Parathyroid adenoma (tissue), 2 donors: ENCODE data around the gene FKBP5.

Source experiments
- H2AFZ ChIP-seq: fragments of 300-600 bp; sonication (generic); one replicate; pipeline ENCODE4 v1.7.0; 2017; ENCODE audit warnings: antibody characterized with exemption, mild to moderate bottlenecking
- H3K27ac ChIP-seq: fragments of 300-600 bp; sonication (generic); one replicate; pipeline ENCODE4 v1.7.0; 2017
- H3K27me3 ChIP-seq: fragments of 300-600 bp; sonication (generic); one replicate; pipeline ENCODE4 v1.7.0; 2017; ENCODE audit warnings: low read length; ENCODE audit not compliant: control insufficient read depth, insufficient read depth
- H3K36me3 ChIP-seq: fragments of 300-600 bp; sonication (generic); one replicate; pipeline ENCODE4 v1.7.0; 2017; ENCODE audit warnings: low read length; ENCODE audit not compliant: control insufficient read depth, insufficient read depth
- H3K4me1 ChIP-seq: fragments of 300-600 bp; sonication (generic); one replicate; pipeline ENCODE4 v1.7.0; 2017; ENCODE audit warnings: control low read depth
- H3K4me2 ChIP-seq: fragments of 300-600 bp; sonication (generic); one replicate; pipeline ENCODE4 v1.7.0; 2017; ENCODE audit warnings: low read length
- H3K4me3 ChIP-seq: fragments of 300-600 bp; sonication (generic); one replicate; pipeline ENCODE4 v1.7.0; 2017; ENCODE audit warnings: low read depth, low read length
- H3K79me2 ChIP-seq: fragments of 300-600 bp; sonication (generic); one replicate; pipeline ENCODE4 v1.7.0; 2017; ENCODE audit warnings: control low read depth
- H3K9ac ChIP-seq: fragments of 300-600 bp; sonication (generic); one replicate; pipeline ENCODE4 v1.7.0; 2017; ENCODE audit warnings: mild to moderate bottlenecking
- H3K9me3 ChIP-seq: fragments of 300-600 bp; sonication (generic); one replicate; pipeline ENCODE4 v1.7.0; 2017; ENCODE audit warnings: low read length; ENCODE audit not compliant: control insufficient read depth
- TF ChIP-seq, protein P1 (sequence below): fragments of 300-600 bp; sonication (generic); IDR thresholded peaks from one replicate; pipeline ENCODE4 v1.7.0; 2017; ENCODE audit warnings: antibody characterized with exemption, mild to moderate bottlenecking
- donor health status: primary hyperparathyroidism.

Gene FKBP5

DNA sequence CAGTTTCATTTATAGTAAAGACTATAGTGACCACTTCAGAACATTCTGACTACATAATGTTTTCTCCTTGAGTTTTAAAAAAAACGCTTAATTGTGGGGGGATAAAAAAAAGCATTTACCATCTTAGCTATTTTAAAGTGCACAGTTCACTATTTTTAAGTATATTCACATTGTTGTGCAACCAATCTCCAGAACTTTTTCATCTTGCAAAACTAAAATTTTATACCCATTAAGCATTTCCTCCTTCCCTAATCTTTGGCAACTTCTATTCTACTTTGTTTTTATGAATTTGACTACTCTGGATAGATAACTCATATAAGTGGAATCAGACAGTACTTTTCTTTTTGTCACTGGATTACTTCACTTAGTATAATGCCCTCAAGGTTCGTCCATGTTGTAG is 62.3 kb downstream of the FKBP5 start:
- TF ChIP-seq, protein P1, sequence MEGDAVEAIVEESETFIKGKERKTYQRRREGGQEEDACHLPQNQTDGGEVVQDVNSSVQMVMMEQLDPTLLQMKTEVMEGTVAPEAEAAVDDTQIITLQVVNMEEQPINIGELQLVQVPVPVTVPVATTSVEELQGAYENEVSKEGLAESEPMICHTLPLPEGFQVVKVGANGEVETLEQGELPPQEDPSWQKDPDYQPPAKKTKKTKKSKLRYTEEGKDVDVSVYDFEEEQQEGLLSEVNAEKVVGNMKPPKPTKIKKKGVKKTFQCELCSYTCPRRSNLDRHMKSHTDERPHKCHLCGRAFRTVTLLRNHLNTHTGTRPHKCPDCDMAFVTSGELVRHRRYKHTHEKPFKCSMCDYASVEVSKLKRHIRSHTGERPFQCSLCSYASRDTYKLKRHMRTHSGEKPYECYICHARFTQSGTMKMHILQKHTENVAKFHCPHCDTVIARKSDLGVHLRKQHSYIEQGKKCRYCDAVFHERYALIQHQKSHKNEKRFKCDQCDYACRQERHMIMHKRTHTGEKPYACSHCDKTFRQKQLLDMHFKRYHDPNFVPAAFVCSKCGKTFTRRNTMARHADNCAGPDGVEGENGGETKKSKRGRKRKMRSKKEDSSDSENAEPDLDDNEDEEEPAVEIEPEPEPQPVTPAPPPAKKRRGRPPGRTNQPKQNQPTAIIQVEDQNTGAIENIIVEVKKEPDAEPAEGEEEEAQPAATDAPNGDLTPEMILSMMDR: no peak
- H3K4me1 ChIP-seq: no peaks in the 10 kb centered on the region
- H3K9ac ChIP-seq: no peak overlapping the region
- H3K9me3 ChIP-seq: no peaks in the 10 kb centered on the region
- H3K4me2 ChIP-seq: no peak overlapping the region
- H3K27ac ChIP-seq: no peak overlapping the region
- H2AFZ ChIP-seq: no peak overlapping the region
- no peaks in the 10 kb centered on the region for H3K27me3 ChIP-seq
- H3K4me3 ChIP-seq: no peak overlapping the region
- H3K36me3 ChIP-seq: no peaks in the 10 kb centered on the region
- H3K79me2 ChIP-seq: peaks cover 11% of the 10 kb centered on the region

DNA sequence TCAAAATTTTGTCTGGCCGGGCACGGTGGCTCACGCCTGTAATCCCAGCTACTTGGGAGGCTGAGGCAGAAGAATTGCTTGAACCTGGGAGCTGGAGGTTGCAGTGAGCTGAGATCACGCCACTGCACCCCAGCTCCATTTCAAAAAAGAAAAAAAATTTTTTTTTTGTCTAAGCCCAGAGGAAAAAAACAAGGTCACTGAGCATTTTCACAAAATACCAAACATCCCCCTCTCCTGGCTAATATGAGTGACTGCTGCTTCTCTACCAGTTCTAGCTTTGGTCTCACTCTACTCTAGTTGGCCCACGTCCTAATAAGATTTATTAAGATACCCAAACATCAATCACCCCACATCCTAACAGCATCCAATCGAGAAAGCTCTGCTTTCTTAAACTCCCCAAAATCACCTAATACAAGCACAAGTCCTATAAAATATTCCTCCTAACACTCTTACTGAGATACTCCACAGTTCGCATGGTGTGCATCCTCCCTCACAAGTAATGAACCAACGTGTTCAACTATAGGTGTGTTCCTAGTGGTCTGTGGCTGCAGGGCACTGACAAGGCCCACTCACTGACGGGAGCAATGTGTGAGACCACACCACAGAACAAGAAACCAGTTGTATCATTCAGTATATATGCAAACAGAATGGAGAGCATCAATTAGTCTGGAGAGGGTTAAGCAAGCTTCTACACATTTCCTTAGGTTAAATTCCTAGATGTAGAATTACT is 64.2 kb downstream of the FKBP5 start:
- peaks cover 10% of the 10 kb centered on the region for H3K79me2 ChIP-seq
- no peaks in the 10 kb centered on the region for H3K27me3 ChIP-seq
- H3K4me3 ChIP-seq: no peak overlapping the region
- H3K9me3 ChIP-seq: no peaks in the 10 kb centered on the region
- TF ChIP-seq, protein P1: peak; percentile 8
- H3K4me2 ChIP-seq: no peak overlapping the region
- no peak overlapping the region for H3K27ac ChIP-seq
- H2AFZ ChIP-seq: no peak overlapping the region
- H3K4me1 ChIP-seq: no peaks in the 10 kb centered on the region
- H3K36me3 ChIP-seq: no peaks in the 10 kb centered on the region
- H3K9ac ChIP-seq: no peak overlapping the region

DNA sequence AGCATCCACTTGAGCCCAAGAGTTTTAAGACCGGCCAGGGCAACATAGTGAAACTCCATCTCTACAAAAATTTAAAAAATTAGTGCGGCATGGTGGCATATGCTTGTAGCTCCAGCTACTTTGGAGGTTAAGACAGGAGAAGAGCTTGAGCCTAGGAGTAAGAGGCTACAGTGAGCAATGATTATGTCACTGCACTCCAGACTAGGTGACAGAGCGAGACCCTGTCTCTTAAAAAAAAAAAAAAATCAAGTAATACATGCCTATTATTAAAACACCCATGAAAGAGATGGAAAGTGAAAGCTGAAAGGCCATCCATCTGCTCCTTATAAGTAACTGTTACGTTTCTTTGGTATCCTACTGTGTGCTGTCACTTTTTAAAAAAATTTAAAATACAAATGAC is 66.4 kb downstream of the FKBP5 start:
- peaks cover 10% of the 10 kb centered on the region for H3K79me2 ChIP-seq
- no peak overlapping the region for H3K9ac ChIP-seq
- no peak overlapping the region for H3K4me2 ChIP-seq
- H3K27me3 ChIP-seq: no peaks in the 10 kb centered on the region
- H3K4me1 ChIP-seq: no peaks in the 10 kb centered on the region
- no peak overlapping the region for H3K27ac ChIP-seq
- TF ChIP-seq, protein P1: no peak
- H3K4me3 ChIP-seq: no peak overlapping the region
- H3K9me3 ChIP-seq: no peaks in the 10 kb centered on the region
- no peak overlapping the region for H2AFZ ChIP-seq
- no peaks in the 10 kb centered on the region for H3K36me3 ChIP-seq

DNA sequence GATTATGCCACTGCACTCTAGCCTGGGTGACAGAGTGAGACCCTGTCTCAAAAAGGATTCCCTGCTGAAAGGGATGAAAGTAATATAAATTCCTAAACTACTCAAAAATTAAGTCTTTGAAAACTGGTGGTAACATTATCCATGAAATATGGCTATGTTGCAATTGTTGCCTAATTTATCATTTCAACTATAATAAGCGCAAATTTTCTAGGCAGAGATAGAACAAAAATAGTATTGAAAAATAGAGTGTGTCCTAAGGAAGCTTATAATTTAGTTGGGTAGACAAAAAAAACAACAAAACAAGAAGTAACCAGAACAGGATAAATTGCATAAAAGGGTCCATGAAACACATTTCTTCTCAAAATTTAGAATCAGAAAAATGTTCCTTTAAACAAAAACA is 68.0 kb downstream of the FKBP5 start:
- H3K79me2 ChIP-seq: peaks cover 10% of the 10 kb centered on the region
- H3K36me3 ChIP-seq: no peaks in the 10 kb centered on the region
- no peak overlapping the region for H3K4me2 ChIP-seq
- H3K4me1 ChIP-seq: no peaks in the 10 kb centered on the region
- H3K4me3 ChIP-seq: no peak overlapping the region
- H3K27me3 ChIP-seq: no peaks in the 10 kb centered on the region
- TF ChIP-seq, protein P1: no peak
- H3K9ac ChIP-seq: no peak overlapping the region
- no peak overlapping the region for H3K27ac ChIP-seq
- no peaks in the 10 kb centered on the region for H3K9me3 ChIP-seq
- H2AFZ ChIP-seq: no peak overlapping the region

DNA sequence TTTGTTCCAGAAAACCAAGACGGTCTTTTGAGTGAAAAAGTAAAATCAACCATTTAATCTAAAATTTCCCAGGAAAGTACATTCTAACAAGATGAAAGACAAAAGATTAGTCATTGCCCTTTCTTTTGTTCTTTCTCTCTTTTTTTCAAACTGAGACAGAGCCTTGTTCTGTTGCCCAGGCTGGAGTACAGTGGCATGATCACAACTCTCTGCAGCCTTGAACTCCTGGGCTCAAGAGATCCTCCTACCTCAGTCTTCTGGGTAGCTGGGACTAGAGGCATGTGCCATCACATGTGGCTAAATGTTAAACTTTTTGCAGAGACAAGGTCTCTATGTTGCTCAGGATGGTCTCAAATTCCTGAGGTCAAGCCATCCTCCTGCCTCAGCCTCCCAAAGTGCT is 75.0 kb downstream of the FKBP5 start:
- no peak overlapping the region for H3K27ac ChIP-seq
- no peak overlapping the region for H2AFZ ChIP-seq
- H3K9me3 ChIP-seq: no peaks in the 10 kb centered on the region
- no peaks in the 10 kb centered on the region for H3K36me3 ChIP-seq
- no peak overlapping the region for H3K4me2 ChIP-seq
- no peaks in the 10 kb centered on the region for H3K27me3 ChIP-seq
- TF ChIP-seq, protein P1: no peak
- no peaks in the 10 kb centered on the region for H3K79me2 ChIP-seq
- H3K4me3 ChIP-seq: no peak overlapping the region
- H3K4me1 ChIP-seq: no peaks in the 10 kb centered on the region
- H3K9ac ChIP-seq: no peak overlapping the region
